GM21360 (cell line): Measurements from ENCODE around the gene FBXO34.

Source experiments
- ATAC-seq: cut with Tn5 transposase; IDR thresholded peaks from one replicate; pipeline ENCODE4 v1.9.1; 2021; ENCODE audit warnings: mild to moderate bottlenecking, moderate library complexity; ENCODE audit not compliant: unreplicated experiment

Gene FBXO34, protein sequence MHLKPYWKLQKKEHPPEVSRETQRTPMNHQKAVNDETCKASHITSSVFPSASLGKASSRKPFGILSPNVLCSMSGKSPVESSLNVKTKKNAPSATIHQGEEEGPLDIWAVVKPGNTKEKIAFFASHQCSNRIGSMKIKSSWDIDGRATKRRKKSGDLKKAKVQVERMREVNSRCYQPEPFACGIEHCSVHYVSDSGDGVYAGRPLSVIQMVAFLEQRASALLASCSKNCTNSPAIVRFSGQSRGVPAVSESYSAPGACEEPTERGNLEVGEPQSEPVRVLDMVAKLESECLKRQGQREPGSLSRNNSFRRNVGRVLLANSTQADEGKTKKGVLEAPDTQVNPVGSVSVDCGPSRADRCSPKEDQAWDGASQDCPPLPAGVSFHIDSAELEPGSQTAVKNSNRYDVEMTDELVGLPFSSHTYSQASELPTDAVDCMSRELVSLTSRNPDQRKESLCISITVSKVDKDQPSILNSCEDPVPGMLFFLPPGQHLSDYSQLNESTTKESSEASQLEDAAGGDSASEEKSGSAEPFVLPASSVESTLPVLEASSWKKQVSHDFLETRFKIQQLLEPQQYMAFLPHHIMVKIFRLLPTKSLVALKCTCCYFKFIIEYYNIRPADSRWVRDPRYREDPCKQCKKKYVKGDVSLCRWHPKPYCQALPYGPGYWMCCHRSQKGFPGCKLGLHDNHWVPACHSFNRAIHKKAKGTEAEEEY

DNA sequence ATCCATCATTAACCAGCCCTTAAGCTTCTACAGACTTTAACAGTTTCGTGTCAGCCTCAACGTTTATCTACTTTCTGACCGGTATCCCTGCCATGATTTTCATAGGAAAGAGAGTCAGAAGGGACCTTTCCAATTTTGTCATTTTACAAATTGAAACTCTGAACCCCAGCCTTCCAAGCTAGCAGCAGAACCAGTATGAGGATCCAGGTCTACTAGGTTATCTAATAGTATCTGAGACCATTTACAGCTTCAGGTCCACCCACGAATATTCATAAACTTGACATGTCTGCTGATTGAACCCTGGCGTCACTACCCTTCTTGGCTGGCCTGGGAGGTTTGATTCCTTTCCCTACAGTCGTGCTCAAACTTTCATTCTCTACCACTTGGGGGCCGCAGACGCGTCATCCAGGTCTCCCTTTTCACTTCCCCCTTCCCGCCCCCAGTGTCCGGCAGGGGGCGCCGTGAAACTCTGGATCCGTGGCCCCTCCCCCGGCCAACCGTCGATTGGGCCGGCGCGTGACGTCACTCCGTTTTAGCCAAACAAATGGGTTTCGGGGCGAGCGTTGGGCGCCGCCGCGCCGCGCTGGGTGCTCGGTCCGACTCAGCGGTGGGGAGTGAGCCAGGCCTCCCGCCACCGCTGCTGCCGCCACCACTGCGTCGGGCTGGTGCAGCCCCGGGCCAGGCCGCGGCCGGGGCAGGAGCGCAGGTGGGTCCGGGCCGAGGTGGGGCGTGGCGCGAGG, at the start of gene FBXO34:
Gene FBXO34, plus strand, starts transcription at position 590 of the 740 bp plus-strand sequence. CDS start 78,970 bp downstream, outside the sequence.
- ATAC-seq, result peak; percentile 74

DNA sequence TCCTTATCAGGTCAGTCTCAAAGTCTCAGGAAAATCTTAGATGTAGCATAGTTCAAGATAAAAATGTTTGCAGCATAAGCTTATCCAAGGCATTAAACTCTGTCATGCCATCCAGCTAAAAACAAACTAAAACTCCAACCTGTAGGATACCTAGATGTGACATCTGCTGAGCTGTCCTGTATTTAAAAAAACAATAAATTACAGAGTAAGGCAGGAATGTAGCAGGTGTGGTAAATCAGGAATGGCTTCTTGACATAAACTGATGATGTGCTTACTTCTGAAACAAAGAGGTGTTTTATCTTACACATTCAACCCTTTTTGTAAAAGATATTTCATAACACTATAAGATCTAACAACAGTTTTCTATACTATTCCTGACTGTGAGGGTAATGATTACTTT, 49.3 kb upstream of the FBXO34 start:
- no peak for ATAC-seq

GRCh38 chr14:55223364-55223763, 47.9 kb upstream of the FBXO34 start:
- no peak for ATAC-seq

DNA sequence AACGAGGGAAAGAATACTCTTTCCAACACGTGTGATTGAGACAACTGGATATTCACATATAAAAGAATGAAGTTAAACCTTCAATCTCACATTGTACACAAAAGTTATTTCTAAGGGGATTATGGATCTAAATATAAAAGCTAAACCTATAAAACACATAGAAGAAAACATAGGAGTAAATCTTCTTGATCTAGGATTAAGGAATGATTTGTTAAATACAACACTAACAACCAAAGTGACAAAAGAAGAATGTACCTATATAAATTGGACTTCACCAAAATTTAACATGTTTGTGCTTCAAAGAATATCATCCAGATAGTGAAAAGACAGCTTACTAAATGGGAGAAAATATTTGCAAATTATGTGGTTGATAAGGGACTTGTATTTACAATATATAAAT, 43.0 kb upstream of the FBXO34 start:
- ATAC-seq, result no peak

GRCh38 chr14:55233591-55233990, 37.6 kb upstream of the FBXO34 start:
- ATAC-seq, result no peak

- no peak for ATAC-seq
These were observed 33.1 kb upstream of the FBXO34 start for GRCh38 chr14:55238019-55238680.

DNA sequence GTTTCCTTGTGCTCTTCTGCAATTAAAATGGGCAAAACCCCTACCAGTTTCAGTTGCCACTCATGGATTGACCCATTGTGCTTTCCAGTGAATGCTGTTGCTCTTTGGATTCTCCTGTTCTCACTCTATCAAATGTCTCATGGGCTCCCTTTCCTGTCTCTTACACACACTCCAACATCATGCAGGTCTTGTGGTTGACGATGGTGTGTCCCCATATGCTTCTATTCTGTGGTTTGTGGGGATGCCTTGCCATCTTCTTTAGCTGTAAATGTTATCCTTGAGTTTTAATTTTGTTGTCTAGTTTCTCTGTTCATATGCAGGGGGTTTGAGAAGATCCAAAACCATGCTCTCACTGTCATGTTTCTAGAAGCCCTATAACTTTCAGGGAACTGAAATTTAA, 31.9 kb upstream of the FBXO34 start:
- no peak for ATAC-seq

- no peak for ATAC-seq
These were observed 30.6 kb upstream of the FBXO34 start for GRCh38 chr14:55240526-55241178.

GRCh38 chr14:55241673-55242072, 29.5 kb upstream of the FBXO34 start:
- ATAC-seq, result no peak

DNA sequence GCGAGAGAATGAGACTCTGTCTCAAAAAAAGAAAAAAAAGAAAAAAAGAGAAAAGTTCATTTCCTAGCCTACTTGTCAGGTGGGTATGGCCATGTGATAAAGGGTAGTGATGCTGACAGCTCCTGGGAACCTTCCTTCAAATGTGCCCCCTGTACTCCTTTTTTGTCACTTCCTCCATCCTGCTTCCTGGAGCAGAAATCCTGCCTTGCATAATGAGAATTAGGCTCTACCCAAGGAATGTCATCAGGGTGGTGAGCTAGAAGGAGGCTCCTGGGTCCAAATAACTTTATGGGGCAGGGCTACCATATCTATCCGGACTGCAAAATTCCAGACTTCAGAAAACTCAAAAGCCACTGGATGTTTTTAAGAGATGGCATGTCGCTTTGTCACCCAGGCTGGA, 27.8 kb upstream of the FBXO34 start:
- ATAC-seq, result no peak

GRCh38 chr14:55243813-55244212, 27.4 kb upstream of the FBXO34 start:
- no peak for ATAC-seq

DNA sequence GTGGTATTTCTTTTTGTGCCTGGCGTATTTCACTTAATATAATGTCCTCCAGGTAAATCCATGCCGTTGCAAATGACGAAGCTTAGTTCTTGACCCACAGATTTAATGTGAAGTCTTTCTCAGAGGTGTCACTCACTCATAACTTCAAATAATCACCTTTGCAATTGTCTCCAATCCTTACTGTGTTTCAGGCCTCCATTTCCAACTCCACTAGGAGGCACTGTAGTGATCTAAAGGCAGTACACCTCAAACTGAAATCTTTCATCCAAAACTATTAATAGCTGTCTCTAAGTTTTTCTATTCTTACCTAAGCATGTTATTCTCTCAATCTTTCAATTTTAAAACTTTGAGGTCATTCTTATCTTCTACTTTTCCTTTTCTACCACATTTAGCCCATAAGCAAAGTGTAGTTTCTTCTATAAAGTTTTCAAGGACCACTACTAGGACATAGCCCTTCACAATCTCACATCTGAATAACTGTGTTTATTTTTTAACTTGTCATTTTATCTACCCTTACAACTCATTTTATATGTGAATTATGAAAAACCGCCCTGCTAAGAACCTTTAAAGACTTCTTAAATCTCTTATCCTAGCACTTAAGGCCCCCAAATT, 25.5 kb upstream of the FBXO34 start:
- no peak for ATAC-seq

DNA sequence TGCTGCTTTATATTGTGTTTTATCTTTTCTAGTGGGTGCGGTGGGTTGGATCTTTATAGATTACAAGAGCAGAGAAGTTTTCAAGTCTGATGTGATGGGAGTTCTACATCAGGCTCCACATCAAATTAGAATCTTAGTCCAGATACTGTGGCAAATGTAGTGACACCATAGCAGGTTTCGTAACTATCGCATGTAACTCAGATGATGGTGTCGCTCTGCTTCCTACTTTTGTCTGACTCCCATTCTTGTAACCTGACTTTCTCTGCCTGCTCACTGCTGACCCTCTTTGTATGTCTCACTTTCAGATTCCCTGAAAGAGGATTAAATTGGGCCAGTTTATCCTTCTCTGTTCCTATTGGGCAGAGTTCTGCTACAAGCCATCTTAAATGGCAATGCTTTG, 22.8 kb upstream of the FBXO34 start:
- ATAC-seq, result no peak

DNA sequence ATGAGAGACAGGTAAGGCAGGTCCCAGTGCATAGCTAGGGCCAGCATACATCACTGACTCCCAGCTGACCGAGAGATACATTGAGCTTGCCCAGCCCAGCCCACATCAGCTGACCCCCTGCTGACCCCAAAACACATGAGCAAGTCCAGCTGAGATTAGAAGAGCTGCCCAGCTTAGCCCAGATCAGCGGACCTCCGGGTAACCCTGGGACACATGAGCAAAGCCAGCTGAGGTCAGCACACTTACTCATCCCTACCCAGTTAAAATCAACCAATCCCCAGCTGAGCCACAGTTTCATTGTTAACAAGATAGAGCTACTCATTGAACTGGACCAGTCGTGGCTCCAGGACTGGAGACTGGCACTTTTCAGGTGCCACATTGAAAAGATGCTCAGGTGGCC, 21.8 kb upstream of the FBXO34 start:
- no peak for ATAC-seq

DNA sequence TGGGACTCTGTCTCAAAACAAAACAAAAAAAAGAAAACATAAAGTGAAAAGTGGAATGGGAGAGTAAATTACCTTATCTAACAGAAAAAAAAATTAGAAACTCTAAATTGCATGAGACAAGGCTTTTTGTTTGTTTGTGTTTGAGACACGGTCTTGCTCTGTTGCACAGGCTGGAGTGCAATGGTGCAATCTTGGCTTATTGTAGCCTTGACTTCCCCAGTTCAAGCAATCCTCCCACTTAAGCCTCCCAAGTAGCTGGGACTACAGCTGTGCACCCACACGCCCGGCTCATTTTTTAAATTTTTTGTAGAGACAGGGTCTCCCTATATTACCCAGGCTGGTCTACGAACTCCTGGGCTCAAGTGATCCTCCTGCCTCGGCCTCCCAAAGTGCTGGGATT, 17.9 kb upstream of the FBXO34 start:
- ATAC-seq, result no peak

DNA sequence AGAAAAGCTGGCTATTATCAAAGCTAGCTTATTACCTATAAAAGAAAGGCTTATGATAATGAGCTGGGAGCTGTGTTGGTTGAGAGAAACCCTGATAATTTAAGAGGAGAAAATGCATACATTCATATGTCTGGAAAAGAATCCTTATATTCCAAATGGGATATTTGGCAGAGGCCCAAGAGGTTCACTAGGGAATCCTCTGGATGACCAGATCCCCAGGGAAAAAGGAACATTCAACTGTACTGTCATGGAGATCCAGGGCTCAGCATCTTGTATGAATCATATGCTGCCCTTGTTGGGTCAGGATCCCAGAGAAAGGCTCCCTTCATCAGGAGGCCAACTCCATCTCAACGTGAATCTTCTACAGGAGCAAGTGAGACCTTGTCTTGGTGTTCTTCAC, 16.6 kb upstream of the FBXO34 start:
- no peak for ATAC-seq

DNA sequence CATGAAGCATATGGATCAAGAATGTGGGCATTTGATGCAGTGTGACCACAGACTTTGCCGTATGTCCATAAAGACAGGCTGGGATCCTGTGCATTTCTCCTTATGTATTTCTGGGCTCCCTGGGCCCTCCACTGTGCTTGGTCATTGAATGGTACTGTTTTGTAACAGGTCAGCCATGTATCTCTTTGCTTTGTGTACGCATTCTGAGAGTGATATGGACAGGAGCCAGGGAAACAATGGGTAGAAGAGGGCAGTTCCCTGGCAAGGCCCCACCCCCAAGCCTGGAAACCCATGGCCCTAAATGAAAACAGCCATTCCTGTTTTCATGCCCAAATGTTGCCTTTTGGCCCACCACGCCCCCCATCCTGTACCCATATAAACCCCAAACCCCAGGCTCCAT, 15.2 kb upstream of the FBXO34 start:
- no peak for ATAC-seq

DNA sequence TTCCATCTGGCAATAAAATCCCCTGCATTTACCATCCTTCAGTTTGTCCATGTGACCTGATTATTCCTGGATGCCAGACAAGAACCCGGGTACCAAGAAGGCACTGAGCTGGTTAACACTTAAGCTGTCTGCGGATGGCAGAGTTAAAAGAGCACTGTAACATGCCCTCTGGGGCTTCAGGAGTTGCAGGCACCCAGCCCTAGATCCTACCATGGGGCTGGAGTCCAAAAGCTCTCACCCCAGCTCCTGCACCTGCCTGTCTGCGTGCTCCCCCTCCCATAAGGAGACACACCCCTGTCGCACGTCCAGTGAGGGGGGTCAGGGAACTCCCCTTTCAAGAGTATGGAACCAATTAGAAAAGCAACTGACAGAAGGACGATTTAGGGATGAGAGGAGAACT, 14.6 kb upstream of the FBXO34 start:
- no peak for ATAC-seq

DNA sequence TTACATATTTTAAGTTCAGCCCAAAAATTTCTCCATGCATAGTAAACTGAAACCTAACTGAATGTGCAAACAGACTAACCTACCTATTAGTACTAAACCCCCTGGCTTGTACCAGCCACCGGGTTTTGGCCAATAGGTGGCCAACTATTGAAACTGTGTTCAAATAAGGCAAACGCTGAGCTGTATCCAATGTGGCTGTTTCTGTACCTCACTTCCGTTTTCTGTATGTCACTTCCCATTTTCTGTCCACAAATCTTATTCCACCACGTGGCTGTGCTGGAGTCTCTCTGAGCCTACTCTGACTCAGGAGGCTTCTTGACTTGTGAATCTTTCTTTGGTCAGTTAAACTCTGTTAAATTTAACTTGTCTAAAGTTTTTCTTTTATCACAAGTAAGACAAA, 6.0 kb upstream of the FBXO34 start:
- ATAC-seq, result no peak

- ATAC-seq, result no peak
These were observed 3.4 kb upstream of the FBXO34 start for GRCh38 chr14:55267820-55268219.
